ENCODE results near the gene MCC.

Gene MCC

DNA sequence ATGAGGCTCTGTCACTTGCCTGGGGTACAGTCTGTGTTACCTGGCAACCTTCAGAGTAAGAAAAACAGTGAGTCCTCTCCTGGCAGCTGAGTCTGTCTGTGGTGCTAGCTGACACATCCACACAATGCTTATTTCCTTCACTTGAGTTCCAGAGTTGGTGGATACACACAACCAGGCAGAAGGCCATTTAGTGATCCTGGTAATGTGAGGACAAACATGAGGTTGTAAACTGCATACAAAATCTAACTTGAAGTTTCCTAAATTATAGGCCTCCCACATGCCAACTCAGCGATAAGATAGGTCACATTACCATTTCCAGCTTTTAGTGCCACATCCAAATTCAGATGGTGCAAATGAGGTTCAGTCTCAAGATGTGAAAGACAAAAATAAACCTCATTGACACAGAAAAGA is 386.1 kb downstream of the MCC start:
- Histone ChIP-seq H3K9me3 (ENCODE audit: control insufficient read depth, insufficient read depth, low read depth, low read length) (no peaks in the 10 kb centered on the region), H3K27ac (ENCODE audit: extremely low read depth, low read depth, low read length) (no peak overlapping the region), H3K36me3 (ENCODE audit: control insufficient read depth in 2 of 2, insufficient read depth in 1 of 2, low read length in 2 of 2) (peaks cover 0 to 31% of the 10 kb centered on the region in 2 experiments; a peak in 1 of 3 replicates), H3K4me3 (ENCODE audit: low read depth, low read length) (no peak overlapping the region), H3K4me1 (ENCODE audit: control insufficient read depth, insufficient read depth, low read length) (peaks cover 8% of the 10 kb centered on the region)
- ChIA-PET POLR2A (no interaction called here), CTCF (interaction anchor here (0.6 to 0.7 kb wide), 2 partner anchors 60 to 197 kb away, joined by 3 read pairs; no protein-coding TSS in a partner anchor)
- TF ChIP-seq FEZF1 (tag by site-specific recombination; IDR thresholded peaks at IDR 0.05) (peak; percentile 87), ZFP41 (tag by site-specific recombination; IDR thresholded peaks at IDR 0.05; ENCODE audit: borderline replicate concordance) (no peak), SP7 (tag by site-specific recombination; IDR thresholded peaks at IDR 0.05) (peak; percentile 81)
- TF ChIP-seq, protein P1, sequence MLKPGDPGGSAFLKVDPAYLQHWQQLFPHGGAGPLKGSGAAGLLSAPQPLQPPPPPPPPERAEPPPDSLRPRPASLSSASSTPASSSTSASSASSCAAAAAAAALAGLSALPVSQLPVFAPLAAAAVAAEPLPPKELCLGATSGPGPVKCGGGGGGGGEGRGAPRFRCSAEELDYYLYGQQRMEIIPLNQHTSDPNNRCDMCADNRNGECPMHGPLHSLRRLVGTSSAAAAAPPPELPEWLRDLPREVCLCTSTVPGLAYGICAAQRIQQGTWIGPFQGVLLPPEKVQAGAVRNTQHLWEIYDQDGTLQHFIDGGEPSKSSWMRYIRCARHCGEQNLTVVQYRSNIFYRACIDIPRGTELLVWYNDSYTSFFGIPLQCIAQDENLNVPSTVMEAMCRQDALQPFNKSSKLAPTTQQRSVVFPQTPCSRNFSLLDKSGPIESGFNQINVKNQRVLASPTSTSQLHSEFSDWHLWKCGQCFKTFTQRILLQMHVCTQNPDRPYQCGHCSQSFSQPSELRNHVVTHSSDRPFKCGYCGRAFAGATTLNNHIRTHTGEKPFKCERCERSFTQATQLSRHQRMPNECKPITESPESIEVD (tag by site-specific recombination; IDR thresholded peaks at IDR 0.05), result peak; percentile 40; the same call in 1 of the 2 replicates

GRCh38 chr5:113100981-113101380 is 387.3 kb downstream of the MCC start:
- H3K4me3 ChIP-seq (ENCODE audit: low read depth, low read length), result no peak overlapping the region
- peaks cover 0 to 35% of the 10 kb centered on the region in 2 experiments; a peak in 1 of 3 replicates for H3K36me3 ChIP-seq (ENCODE audit: control insufficient read depth in 2 of 2, insufficient read depth in 1 of 2, low read length in 2 of 2)
- H3K9me3 ChIP-seq (ENCODE audit: control insufficient read depth, insufficient read depth, low read depth, low read length), result no peaks in the 10 kb centered on the region
- POLR2A ChIA-PET, result interaction anchor here (0.7 kb wide), 1 partner anchor 204 kb away, joined by 3 read pairs; no protein-coding TSS in a partner anchor
- TF ChIP-seq KLF7 (tag by site-specific recombination; IDR thresholded peaks at IDR 0.05; ENCODE audit: borderline replicate concordance) (no peak), ZNF274 (IDR thresholded peaks at IDR 0.05; ENCODE audit: low read length) (no peak), ZNF274 (tag by site-specific recombination; IDR thresholded peaks at IDR 0.05; ENCODE audit: borderline replicate concordance) (no peak), ZNF341 (tag by site-specific recombination; IDR thresholded peaks at IDR 0.05; ENCODE audit: low read depth) (no peak), ZNF221 (tag by site-specific recombination; IDR thresholded peaks at IDR 0.05; ENCODE audit: borderline replicate concordance) (no peak), ZNF670 (tag by site-specific recombination; IDR thresholded peaks at IDR 0.05; ENCODE audit: low read depth) (no peak), ZNF398 (tag by site-specific recombination; IDR thresholded peaks at IDR 0.05) (no peak), ZNF544 (tag by site-specific recombination; IDR thresholded peaks at IDR 0.05) (no peak), ZSCAN30 (tag by site-specific recombination; IDR thresholded peaks at IDR 0.05) (no peak), ZNF24 (tag by site-specific recombination; IDR thresholded peaks at IDR 0.05) (no peak), ZNF175 (tag by site-specific recombination; IDR thresholded peaks at IDR 0.05) (no peak), YY1 (tag by site-specific recombination; IDR thresholded peaks at IDR 0.05) (no peak), ZNF148 (tag by site-specific recombination; IDR thresholded peaks at IDR 0.05; ENCODE audit: borderline replicate concordance) (no peak), ZNF610 (tag by site-specific recombination; IDR thresholded peaks at IDR 0.05; ENCODE audit: borderline replicate concordance) (no peak), ZNF202 (tag by site-specific recombination; IDR thresholded peaks at IDR 0.05; ENCODE audit: borderline replicate concordance) (no peak)
- TF ChIP-seq, protein P2, sequence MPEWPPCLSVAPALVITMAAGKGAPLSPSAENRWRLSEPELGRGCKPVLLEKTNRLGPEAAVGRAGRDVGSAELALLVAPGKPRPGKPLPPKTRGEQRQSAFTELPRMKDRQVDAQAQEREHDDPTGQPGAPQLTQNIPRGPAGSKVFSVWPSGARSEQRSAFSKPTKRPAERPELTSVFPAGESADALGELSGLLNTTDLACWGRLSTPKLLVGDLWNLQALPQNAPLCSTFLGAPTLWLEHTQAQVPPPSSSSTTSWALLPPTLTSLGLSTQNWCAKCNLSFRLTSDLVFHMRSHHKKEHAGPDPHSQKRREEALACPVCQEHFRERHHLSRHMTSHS (tag by site-specific recombination; IDR thresholded peaks at IDR 0.05), result no peak
- TF ChIP-seq, protein P3, sequence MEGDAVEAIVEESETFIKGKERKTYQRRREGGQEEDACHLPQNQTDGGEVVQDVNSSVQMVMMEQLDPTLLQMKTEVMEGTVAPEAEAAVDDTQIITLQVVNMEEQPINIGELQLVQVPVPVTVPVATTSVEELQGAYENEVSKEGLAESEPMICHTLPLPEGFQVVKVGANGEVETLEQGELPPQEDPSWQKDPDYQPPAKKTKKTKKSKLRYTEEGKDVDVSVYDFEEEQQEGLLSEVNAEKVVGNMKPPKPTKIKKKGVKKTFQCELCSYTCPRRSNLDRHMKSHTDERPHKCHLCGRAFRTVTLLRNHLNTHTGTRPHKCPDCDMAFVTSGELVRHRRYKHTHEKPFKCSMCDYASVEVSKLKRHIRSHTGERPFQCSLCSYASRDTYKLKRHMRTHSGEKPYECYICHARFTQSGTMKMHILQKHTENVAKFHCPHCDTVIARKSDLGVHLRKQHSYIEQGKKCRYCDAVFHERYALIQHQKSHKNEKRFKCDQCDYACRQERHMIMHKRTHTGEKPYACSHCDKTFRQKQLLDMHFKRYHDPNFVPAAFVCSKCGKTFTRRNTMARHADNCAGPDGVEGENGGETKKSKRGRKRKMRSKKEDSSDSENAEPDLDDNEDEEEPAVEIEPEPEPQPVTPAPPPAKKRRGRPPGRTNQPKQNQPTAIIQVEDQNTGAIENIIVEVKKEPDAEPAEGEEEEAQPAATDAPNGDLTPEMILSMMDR (tag by site-specific recombination; IDR thresholded peaks at IDR 0.05), result no peak
- TF ChIP-seq, protein P4, sequence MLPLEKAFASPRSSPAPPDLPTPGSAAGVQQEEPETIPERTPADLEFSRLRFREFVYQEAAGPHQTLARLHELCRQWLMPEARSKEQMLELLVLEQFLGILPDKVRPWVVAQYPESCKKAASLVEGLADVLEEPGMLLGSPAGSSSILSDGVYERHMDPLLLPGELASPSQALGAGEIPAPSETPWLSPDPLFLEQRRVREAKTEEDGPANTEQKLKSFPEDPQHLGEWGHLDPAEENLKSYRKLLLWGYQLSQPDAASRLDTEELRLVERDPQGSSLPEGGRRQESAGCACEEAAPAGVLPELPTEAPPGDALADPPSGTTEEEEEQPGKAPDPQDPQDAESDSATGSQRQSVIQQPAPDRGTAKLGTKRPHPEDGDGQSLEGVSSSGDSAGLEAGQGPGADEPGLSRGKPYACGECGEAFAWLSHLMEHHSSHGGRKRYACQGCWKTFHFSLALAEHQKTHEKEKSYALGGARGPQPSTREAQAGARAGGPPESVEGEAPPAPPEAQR (tag by site-specific recombination; IDR thresholded peaks at IDR 0.05), result no peak
- TF ChIP-seq, protein P5, sequence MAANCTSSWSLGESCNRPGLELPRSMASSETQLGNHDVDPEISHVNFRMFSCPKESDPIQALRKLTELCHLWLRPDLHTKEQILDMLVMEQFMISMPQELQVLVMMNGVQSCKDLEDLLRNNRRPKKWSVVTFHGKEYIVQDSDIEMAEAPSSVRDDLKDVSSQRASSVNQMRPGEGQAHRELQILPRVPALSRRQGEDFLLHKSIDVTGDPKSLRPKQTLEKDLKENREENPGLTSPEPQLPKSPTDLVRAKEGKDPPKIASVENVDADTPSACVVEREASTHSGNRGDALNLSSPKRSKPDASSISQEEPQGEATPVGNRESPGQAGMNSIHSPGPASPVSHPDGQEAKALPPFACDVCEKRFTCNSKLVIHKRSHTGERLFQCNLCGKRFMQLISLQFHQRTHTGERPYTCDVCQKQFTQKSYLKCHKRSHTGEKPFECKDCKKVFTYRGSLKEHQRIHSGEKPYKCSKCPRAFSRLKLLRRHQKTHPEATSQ (tag by site-specific recombination; IDR thresholded peaks at IDR 0.05), result no peak
- no peak overlapping the region for H3K27ac ChIP-seq (ENCODE audit: extremely low read depth, low read depth, low read length)
- peaks cover 8% of the 10 kb centered on the region for H3K4me1 ChIP-seq (ENCODE audit: control insufficient read depth, insufficient read depth, low read length)
- CTCF ChIA-PET, result no interaction called here
